Measurements from ENCODE around the gene ALDH16A1. TPM values are rescaled to one million over a fixed set of nuclear protein-coding genes. Genes with fewer than 3 reads are reported as not detected.

The ALDH16A1 gene
- total and polyA plus RNA-seq, 2 experiments from 2014 or later = 29.9 to 38.7 TPM

- Histone ChIP-seq H3K4me1 (ENCODE audit: insufficient read depth) (peaks cover 3% of the 10 kb centered on the region), H3K4me2 (no peak overlapping the region), H3K36me3 (replicated peaks; ENCODE audit: insufficient read depth, low read depth) (no peaks in the 10 kb centered on the region), H3K9me2 (replicated peaks; ENCODE audit: insufficient read depth) (no peaks in the 10 kb centered on the region), H3K4me3 (no peak overlapping the region), H3K9me3 (ENCODE audit: low read depth) (no peaks in the 10 kb centered on the region), H3K79me2 (peaks cover 9% of the 10 kb centered on the region), H4K20me1 (ENCODE audit: insufficient read depth, poor library complexity, severe bottlenecking) (no peaks in the 10 kb centered on the region), H2AFZ (no peak overlapping the region), H3K27ac (no peak overlapping the region), H3K27me3 (peaks cover 12% of the 10 kb centered on the region)
- no peak for DNase-seq (ENCODE audit: low spot score)
- WGBS (ENCODE audit: low lambda C conversion rate, missing lambda C conversion rate) = 84% methylated on average over 3 of the region's 3 CpGs
- TF ChIP-seq CTCF (IDR thresholded peaks at IDR 0.05; ENCODE audit: poor library complexity) (no peak), EZH2phosphoT487 (IDR thresholded peaks at IDR 0.05; ENCODE audit: low read depth, severe bottlenecking, unreplicated experiment) (no peak), EZH2 (IDR thresholded peaks at IDR 0.05; ENCODE audit: borderline replicate concordance) (no peak)
These were observed 7.0 kb upstream of the ALDH16A1 start for GRCh38 chr19:49445997-49446396.

GRCh38 chr19:49447485-49448431 is 5.3 kb upstream of the ALDH16A1 start:
- no peaks in the 10 kb centered on the region for H3K36me3 ChIP-seq (replicated peaks; ENCODE audit: insufficient read depth, low read depth)
- no peaks in the 10 kb centered on the region for H3K9me2 ChIP-seq (replicated peaks; ENCODE audit: insufficient read depth)
- H3K4me3 ChIP-seq = no peak overlapping the region
- no peak overlapping the region for H3K27ac ChIP-seq
- H3K4me2 ChIP-seq = no peak overlapping the region
- DNase-seq (ENCODE audit: low spot score) = no peak
- no peaks in the 10 kb centered on the region for H4K20me1 ChIP-seq (ENCODE audit: insufficient read depth, poor library complexity, severe bottlenecking)
- H3K9me3 ChIP-seq (ENCODE audit: low read depth) = no peaks in the 10 kb centered on the region
- WGBS (ENCODE audit: low lambda C conversion rate, missing lambda C conversion rate) = 94% methylated on average over 27 of the region's 32 CpGs
- TF ChIP-seq CTCF (IDR thresholded peaks at IDR 0.05; ENCODE audit: poor library complexity) = no peak
- no peak for TF ChIP-seq EZH2phosphoT487 (IDR thresholded peaks at IDR 0.05; ENCODE audit: low read depth, severe bottlenecking, unreplicated experiment)
- no peak for TF ChIP-seq EZH2 (IDR thresholded peaks at IDR 0.05; ENCODE audit: borderline replicate concordance)
- H3K79me2 ChIP-seq = peaks cover 13% of the 10 kb centered on the region
- no peaks in the 10 kb centered on the region for H3K27me3 ChIP-seq
- no peaks in the 10 kb centered on the region for H3K4me1 ChIP-seq (ENCODE audit: insufficient read depth)
- H2AFZ ChIP-seq = no peak overlapping the region

GRCh38 chr19:49448432-49448786 is 4.6 kb upstream of the ALDH16A1 start:
- TF ChIP-seq EZH2phosphoT487 (IDR thresholded peaks at IDR 0.05; ENCODE audit: low read depth, severe bottlenecking, unreplicated experiment) (no peak), CTCF (IDR thresholded peaks at IDR 0.05; ENCODE audit: poor library complexity) (no peak), EZH2 (IDR thresholded peaks at IDR 0.05; ENCODE audit: borderline replicate concordance) (no peak)
- DNase-seq (ENCODE audit: low spot score) = no peak
- no peaks in the 10 kb centered on the region for H4K20me1 ChIP-seq (ENCODE audit: insufficient read depth, poor library complexity, severe bottlenecking)
- H3K9me2 ChIP-seq (replicated peaks; ENCODE audit: insufficient read depth) = no peaks in the 10 kb centered on the region
- H3K9me3 ChIP-seq (ENCODE audit: low read depth) = no peaks in the 10 kb centered on the region
- H3K36me3 ChIP-seq (replicated peaks; ENCODE audit: insufficient read depth, low read depth) = no peaks in the 10 kb centered on the region
- no peak overlapping the region for H2AFZ ChIP-seq
- no peak overlapping the region for H3K27ac ChIP-seq
- peaks cover 13% of the 10 kb centered on the region for H3K79me2 ChIP-seq
- no peaks in the 10 kb centered on the region for H3K27me3 ChIP-seq
- no peak overlapping the region for H3K4me2 ChIP-seq
- H3K4me1 ChIP-seq (ENCODE audit: insufficient read depth) = no peaks in the 10 kb centered on the region
- H3K4me3 ChIP-seq = no peak overlapping the region
- 99% methylated on average over 6 of the region's 6 CpGs for WGBS (ENCODE audit: low lambda C conversion rate, missing lambda C conversion rate)
